NCI-H146 (cell line): ENCODE measurements around the gene DOK7.
"Not testable (repeated sequence)": the region's sequence is repeated elsewhere in the genome, so short reads cannot be mapped to it uniquely, and the experiment has no call there.

Source experiments
- DNase-seq: peaks from one replicate; lab custom pipeline; 2025; lab: John Stamatoyannopoulos, UW

DOK7 gene

DNA sequence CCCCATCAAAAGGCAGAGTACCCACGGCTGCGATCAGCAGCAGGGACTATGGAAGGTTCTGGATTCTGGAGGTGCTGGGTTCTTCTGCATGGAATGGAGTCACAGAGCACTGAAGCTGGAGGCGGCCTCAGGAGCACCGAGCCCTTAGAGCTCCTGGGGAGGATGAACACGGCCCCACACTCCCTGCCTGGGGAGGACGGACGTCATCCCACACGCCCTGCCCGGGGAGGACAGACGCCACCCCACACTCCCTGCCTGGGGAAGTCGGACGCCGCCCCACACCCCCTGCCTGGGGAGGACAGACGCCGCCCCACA, 59.2 kb downstream of the DOK7 start:
- DNase-seq, result no peak

DNA sequence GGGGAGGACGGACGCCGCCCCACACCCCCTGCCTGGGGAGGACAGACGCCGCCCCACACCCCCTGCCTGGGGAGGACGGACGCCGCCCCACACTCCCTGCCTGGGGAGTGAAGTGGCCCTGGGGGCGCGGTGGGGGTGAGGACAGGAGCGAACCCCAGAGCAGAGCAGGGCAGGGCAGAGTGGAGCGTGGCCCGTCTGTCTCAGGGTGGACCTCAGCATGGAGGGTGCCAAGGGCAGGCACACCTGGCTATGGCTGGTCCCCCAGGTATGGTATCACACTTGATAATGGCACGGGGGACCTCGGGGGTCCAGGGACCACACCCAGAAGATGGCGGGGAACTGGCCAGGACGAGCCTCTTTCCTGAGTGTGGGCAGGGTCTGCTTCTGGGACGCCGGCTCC, 59.5 kb downstream of the DOK7 start:
- DNase-seq, result no peak

DNA sequence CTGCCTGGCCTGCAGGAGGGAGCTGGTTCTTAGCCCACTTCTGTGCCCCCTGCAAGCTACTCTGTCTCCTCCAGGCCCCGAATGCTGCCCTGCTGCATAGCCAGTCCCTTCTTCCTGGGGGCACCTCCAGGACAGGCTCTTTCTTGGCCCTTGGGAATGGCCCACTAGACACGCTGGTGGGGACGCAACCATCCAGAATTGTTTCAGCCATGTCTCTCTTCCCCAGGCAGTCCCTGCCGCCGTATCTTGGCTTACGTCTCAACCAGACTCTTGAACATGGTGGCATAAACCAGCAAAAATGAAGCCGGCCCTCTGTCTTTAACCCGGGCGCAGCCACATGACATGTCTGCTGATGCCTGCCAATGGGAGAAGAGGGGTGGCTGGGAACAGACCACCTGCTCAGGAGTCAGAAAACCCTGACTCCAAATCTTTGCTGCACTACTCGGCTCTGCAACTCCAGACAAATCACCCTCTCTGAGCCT, 60.1 kb downstream of the DOK7 start:
- DNase-seq, result no peak

DNA sequence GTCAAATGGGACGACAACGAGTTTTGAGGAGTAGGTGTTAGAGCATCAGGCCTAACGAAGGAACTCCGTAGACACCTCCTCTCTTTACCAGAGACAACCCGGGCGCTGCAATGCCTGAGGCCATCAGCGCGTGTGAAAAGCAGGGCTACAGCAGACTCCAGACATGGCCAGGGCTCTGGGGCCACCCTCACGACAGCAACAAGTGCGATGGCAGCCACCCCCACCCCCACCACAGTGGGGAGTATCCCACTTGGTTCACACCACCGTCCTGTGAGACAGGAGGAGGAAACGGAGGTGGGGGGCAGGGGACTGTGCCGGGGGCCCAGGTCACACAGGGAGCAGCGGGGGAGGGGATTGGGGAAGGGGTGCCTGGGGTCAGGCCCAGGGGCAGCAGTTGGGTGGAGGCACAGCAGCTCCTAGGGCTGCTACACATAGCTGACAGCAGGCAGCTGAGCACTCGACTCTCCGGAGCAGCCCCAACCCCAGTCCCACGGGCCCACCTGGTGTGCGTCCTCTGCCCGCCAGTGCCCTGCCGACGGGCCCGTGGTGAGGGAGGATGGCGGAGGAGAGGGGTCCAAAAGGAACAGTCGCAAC, 60.6 kb downstream of the DOK7 start:
- no peak for DNase-seq

DNA sequence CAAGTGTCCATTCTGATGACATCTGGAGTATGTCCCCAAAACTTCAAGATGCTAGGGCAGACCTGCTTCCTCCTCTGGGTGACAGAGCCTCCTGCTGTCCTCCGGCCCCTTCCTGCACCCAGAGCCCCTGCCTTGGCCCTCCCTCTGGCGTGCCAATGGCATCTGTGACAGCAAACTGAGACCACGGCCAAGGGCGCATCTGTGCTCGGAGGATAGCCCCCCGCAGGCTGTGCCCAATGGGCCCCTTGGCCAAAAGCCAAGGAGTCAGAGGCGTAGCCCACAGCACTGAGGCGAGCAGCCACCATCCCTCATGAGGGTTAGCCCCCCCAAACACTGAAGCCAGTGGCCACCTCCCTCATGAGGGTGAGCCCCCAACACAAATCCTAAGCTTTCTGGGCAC, 61.2 kb downstream of the DOK7 start:
- no peak for DNase-seq

DNA sequence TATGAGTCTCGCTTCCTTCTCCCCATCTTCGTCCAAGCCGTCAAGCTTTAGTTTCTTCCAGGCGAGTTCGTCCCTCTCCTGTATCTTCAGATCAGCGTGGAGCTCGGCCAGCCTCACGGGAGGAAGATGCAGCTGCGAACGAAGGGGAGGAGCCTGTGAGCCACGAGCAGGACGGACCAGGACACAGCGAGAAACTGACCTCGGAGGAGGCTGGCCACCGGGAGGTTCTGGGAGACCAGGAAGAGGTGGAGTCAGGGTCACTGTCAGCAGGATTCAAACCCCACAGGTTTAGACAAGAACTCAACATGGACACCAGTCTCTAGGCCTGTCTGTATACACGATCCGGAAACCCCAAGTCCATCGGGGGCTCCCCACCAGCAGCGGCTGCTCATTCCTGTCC, 61.8 kb downstream of the DOK7 start:
- no peak for DNase-seq

DNA sequence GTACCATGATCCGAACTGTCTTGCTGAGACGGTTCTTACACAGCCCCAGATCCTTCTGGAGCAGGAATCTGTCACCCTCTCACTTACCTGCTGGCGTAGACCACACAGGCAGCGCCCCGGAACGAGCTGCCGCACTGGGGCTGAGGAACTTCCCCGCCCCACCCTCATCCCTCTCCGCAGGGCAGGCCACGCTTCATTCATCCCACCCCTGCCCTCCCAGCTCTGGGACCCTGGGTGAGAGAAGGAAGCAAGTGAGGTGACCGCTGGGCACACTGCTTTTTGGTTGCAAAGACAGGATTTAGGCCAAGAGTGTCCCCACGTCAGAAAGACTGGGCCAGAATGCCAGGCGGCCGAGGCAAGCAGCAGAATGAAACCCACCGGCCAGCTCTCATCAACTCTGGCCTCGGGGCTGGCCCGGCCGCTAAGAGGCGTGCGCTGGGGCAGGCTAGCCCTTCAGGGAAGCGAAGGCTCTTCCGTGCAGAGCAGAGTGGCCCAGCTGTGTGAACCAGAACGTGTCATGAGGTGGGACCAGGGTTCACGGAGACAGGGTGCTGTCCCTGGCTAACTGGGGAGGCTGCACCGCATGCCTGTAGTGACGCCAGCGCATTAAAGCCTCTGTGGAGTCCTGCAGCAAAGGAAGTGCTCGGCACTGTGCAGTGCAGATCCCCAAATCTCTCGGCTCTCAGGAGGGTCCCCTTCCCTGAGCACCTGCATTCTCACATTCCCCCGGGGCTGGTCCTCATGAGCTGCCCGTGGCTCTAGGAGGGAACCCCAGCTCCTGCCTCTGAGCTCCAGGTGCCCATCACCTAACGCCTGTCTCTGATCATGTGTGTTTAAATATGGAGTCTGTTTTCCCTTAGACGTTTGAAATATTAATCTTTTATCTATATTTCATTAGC, 62.7 kb downstream of the DOK7 start:
- no peak for DNase-seq

DNA sequence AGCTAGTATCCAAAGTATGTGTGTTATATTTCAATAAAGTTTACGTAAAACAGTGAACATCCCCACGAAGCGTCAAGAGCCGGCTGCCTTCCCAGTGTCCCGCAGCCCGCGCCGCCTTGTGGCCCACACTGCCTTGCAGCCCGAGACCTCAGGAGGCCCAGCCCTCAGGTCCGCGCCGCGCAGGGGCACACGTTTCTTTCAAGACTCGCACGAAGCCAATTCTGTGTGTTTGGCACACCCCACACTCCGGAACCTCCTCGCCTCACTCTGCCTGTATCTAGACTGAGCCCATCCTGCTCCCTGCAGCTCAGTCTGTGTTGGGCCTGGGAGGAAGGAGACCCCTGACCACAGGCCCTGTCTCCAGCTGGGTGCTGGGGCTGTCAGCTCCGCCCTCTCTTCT, 63.4 kb downstream of the DOK7 start:
- DNase-seq, result no peak

DNA sequence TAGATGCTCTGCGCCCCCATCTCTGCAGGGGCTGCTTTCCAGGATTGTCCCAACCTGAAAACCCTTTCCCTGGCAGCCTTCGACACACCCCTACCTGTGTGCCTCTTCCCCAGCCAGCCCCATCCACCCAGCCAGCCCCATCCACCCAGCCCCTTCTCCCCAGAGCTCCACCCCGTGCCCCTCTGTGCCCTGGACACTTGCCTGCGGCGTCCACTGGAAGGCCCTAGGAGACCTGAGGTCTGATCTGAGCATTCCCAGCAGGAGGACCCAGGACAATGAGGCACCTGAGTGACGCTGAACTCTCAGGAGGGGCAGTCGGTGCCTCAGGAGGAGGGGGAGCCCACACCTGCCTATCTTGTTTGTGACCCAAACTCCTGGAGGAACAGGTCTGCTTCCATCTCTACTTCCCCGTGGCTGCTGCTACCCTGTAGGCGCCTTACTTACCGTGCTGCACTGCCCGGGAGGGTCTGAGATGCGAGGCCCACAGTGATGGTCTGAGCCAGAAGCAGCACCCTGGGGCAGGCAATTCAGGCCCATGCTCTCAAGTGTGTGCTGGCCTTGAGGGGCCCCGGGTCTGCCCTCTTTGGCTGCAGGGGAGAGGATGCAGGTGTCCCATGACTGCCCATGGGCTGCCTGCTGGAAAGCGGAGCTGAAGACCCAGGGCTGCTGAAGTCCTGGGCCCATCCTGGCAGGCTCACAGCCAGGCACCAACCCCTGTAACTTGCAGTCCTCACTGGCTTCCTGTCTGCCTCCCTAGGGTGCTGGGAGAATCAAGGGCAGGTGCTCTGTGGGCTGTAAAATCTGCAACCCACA, 64.2 kb downstream of the DOK7 start:
- DNase-seq, result no peak

DNA sequence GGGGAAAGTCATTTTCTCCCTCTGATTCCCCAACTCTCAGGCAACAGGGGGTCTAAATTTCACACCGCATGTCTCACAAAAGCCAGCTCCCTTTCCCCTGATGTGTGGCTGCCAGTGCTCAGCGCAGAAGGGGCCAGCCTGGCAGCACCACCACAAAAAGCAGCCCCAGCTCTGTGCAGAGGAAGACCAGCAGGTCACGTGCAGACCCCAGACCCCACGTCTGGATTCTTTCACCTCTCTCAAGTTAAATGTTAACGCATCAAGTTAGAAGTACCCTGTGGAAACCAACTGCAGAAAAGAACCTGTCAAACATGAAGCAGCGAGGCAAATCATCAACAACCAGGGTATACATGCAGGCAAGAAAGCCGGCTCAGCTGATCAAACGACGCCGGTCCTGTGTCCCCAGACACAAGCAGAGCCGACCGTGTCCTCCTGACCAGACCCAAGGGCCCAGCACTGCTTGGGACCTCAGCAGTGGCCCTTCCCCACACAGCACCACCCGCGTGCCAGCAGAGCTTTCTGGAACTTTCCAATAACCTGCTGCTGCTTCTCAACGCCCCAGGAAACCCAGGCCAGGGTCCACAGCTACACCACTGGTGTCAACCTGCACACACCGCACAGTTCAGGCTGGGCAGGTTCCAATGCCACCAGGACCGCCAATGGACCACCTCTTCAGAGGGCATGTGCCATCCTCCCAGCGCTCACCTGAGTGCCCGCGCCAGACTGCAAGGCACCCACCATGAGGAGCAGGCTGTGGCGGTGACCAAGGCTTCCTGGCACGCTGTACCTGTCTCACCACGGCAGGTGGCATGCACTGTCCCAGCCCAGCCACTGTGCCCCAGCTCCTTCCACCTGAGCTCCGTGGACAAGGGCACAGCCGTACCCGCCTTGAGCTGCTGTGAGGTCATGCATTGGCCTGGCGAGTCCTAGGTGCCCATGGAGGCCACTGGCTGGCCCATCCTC, 65.1 kb downstream of the DOK7 start:
- DNase-seq, result no peak

DNA sequence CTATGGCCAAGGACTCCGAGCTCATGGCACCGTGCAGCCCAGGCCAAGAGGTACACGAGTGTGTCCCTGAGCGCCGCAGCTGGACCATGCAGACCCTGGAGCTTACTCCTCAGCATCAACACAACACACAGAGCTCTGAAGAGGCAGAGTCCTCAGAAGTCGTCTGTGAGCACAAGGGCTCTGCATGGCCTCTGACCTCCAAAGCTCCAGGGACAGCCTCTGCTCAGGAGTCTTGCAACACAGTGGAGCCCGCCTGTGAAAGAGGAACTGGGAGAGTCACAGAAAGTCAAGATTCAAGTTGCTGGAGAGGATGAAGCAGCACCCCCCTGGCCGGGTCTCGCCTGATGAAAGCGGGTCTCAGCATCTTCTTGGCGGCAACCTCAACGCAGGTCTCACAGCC, 66.3 kb downstream of the DOK7 start:
- DNase-seq, result no peak

DNA sequence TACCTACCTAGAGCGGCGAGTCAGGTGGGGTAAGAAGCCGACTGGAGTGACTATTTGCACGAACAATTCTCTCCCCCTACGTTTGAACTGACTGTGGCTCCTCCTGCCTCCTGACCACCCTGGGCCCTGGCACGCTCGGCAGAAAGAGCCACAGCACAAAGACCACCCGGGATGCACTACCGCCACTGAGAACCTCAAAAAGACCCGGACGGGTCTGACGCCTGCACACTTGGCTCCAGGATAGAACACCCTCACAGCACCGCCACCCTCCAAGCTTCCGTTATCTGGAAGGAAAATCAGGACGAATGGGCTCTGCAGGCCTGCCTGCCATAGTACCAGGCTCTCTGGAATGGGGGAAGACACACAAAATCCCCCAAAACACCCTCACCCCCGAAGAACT, 66.9 kb downstream of the DOK7 start:
- no peak for DNase-seq

DNA sequence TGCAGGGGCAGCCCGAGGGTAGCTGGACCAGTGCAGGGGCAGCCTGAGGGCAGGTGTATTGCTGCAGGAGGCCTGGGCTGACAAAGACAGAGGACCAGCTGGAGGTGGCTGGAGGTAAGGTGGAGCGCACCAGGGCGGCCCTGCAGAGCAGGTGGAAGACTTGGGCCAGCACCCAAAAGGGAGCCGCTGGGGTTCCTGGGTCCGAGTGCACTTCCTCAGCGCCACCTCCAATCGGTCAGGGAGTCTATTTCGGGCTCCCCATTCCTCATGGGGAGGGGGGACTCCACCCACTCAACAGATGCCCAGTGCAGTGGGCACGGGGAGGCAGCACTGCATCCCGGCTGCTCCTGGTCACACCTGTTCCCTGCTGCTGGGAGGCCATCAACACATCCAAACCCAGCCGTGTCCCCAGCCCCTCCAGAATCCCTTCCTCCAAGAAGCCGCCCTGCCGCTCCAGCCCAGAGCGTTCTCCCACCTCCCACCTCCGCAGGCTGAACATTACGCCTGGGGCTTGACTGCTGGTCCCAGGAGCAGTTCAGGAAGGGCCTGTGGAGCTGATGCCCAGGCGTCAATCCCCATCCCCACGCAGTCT, 67.7 kb downstream of the DOK7 start:
- DNase-seq, result no peak

DNA sequence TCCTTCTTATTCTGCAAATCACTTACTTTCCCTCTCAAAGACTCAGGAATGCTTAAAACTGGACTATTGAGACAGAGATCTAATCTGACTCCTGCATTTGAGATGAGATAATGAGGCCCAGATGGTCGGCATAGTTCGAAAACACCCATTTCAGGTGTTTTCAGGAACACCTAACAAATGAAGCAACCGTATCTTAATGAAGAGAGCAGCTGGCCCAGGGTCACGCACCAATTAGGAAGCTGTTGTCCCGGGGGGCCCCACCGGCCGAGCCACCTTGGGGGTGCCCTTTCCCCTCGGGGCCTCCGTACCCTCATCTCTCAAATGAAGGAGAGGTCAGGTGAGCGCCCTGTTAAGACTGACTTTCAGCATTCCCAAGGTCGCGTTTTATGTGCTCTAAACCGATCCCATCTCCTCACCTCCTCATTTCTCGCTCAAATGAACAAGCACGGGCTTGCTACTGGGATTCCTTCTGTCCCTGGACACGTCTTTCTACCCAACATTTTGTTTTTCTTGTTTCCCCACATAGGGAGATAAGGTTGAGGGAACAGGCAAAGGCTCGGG, 68.3 kb downstream of the DOK7 start:
- no peak for DNase-seq

DNA sequence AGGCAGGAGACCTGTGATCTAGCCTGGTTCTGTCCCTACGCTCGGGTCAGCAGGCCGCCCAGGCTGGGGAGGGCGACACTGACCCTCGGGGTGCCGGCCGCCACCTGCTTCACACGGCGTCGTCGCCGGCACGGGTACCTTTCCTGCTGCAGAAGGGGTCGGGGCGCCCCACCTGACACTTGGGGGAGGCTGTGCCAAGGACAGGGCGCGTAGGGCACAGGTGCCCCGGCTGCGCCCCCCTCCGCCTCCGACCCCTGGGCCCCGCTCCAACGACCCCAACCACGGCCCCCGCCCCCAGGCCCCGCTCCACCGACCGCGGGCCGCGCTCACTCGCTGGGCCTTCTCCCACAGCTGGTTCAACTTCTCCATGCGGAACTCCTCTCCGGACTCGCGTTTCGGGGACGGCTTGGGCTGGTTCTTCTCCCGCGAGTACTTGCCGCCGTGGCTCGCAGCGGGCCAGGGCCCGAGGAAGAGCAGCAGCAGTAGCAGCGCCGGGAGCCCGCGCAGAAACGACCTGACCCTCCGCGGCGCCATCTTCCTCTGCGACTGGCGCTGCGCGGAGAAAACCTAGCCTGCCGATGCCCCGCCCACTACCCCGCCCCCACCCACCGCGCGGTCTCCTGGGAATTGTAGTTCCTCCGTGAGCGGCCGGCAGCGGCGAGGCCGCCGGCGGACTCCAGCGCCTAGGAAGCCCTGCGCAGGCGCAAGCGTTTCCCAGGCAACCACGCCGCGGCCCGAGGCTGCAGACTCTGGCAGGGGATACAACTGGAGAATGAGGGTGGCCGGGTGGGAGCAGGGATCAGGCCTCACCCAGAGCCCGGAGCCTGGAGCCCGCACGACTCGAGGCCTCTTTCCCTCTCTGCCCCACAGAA, 69.0 kb downstream of the DOK7 start, which contains the start of gene LRPAP1:
Gene LRPAP1, minus strand, starts transcription at position 544 of the 872 bp plus-strand sequence. Its CDS starts 10 bp downstream, at position 534.
- peak; percentile 90 for DNase-seq

DNA sequence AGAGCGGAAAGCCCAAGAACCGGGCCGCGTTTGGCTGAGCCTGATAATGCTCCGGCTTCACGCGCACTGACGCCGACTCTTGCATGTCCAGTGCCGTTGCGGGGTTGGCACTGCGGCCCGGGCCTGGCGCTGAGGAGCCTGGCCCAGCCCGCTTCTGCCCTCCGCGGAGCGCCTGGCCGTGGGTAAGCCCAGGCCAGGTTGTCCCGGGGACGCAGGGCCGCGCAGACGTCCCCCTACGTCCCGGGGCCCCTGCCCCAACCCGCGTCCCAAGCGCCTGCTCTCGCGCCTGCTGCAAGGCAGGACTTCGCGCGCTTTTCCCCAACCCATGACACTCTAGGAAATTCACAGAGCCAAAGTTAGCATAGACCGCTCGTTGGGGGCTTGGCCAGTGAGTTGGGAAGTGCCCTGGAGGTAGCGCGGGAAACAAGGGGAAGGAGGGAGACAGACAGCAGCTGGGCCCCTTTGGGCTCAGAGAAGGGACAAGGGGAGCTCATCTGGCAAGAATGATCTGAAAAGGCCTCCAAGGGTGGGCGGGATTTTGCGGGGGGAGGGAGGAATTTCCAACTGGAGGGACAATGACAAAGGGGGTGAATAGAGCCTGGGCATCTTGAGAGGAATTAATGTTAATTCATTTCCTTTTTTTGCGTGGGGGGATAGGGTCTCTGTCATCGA, 69.8 kb downstream of the DOK7 start:
- DNase-seq, result peak; percentile 40

DNA sequence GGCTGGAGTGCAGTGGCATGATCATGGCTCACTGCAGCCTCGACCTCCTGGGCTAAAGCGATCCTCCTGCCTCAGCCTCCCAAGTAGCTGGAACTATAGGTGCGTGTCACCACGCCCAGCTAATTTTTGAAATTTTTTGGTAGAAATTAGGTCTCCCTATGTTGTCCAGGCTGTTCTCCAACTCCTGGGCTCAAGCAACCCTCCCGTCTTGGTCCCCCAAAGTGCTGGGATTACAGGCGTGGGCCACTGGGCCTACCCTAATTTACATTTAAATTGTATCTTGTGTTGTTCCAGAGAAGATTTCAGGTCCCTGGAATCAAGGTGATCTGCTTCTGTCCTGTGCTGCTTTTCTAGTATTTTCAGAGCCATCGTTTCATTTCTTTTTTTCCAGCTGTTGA, 70.3 kb downstream of the DOK7 start:
- DNase-seq, result no peak

DNA sequence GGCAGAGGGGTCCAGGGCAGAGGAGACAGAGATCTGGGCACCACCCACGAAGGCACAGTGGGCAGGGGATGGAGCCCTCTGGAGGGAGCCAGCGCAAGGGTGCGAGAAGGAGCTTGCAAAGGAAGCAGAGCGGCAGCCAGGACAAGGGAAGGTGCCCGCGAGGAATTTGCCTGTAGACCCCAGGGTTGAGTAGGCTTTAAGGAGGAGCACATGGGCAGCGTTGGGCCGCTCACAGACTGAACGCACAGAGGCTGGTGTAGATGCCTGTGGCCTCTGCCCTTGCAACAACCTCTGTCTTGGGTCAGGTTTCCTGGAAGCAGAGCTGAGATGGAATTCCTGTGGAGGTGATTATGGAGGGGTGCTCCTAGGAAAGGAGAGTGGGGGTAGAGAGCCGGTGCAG, 72.7 kb downstream of the DOK7 start:
- DNase-seq, result not testable (repeated sequence)

DNA sequence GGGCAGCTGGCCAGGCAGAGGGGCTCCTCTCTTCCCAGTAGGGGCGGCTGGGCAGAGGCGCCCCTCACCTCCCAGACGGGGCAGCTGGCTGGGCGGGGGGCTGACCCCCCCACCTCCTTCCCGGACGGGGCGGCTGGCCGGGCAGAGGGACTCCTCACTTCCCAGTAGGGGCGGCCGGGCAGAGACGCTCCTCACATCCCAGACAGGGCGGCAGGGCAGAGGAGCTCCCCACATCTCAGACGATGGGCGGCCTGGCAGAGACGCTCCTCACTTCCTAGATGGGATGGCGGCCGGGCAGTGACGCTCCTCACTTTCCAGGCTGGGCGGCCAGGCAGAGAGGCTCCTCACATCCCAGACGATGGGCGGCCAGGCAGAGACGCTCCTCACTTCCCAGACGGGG, 75.8 kb downstream of the DOK7 start:
- not testable (repeated sequence) for DNase-seq
